SU-DHL-6 (cell line): Measurements from ENCODE around the gene PRRG3.

Experiments used
- H2AFZ ChIP-seq: fragments of 200-600 bp; sonication (generic); 2 replicates; pipeline ENCODE4 v1.6.1; 2014; ENCODE audit warnings: low read depth, mild to moderate bottlenecking, moderate library complexity, mixed read lengths, antibody characterized with exemption, low read length; ENCODE audit not compliant: severe bottlenecking
- H3F3A ChIP-seq: fragments of 200-600 bp; shearing (Covaris generic); 2 replicates; pipeline ENCODE4 v1.6.0; 2016; ENCODE audit warnings: antibody characterized with exemption, mild to moderate bottlenecking; ENCODE audit not compliant: insufficient read depth
- H3K27ac ChIP-seq: fragments of 200-600 bp; sonication (generic); 2 replicates; pipeline ENCODE4 v1.5.1; 2016; ENCODE audit warnings: low read depth, mild to moderate bottlenecking, low read length, moderate library complexity, mixed read lengths
- H3K27me3 ChIP-seq: fragments of 200-600 bp; sonication (generic), shearing (Covaris generic); 2 replicates; pipeline ENCODE4 v1.6.0; 2014; ENCODE audit warnings: mild to moderate bottlenecking, low read length
- H3K36me3 ChIP-seq: fragments of 200-600 bp; sonication (generic); 2 replicates; pipeline ENCODE4 v1.6.1; 2014; ENCODE audit warnings: mild to moderate bottlenecking, low read length, mixed read lengths
- H3K4me2 ChIP-seq: fragments of 300-600, 200-600 bp; shearing (Covaris generic), sonication (generic); 2 replicates; pipeline ENCODE4 v1.6.0; 2014; ENCODE audit warnings: low read length, low read depth, mild to moderate bottlenecking; ENCODE audit not compliant: poor library complexity, severe bottlenecking
- H3K4me3 ChIP-seq: fragments of 200-600 bp; sonication (generic); 2 replicates; pipeline ENCODE4 v1.5.1; 2014; ENCODE audit warnings: antibody characterized with exemption, low read length, mild to moderate bottlenecking, mixed read lengths; ENCODE audit not compliant: insufficient read depth, poor library complexity, severe bottlenecking
- H3K79me2 ChIP-seq: fragments of 200-600 bp; sonication (generic); 2 replicates; pipeline ENCODE4 v1.6.1; 2014; ENCODE audit warnings: mild to moderate bottlenecking, low read length, moderate library complexity; ENCODE audit not compliant: insufficient read depth
- H3K9ac ChIP-seq: fragments of 200-600 bp; sonication (generic); 2 replicates; pipeline ENCODE4 v1.7.0; 2014; ENCODE audit warnings: mild to moderate bottlenecking, low read length
- H3K9me2 ChIP-seq: fragments of 200-600 bp; sonication (generic); replicated peaks from 2 replicates; pipeline ENCODE4 v1.6.1; 2014; ENCODE audit warnings: low read length; ENCODE audit not compliant: insufficient read depth
- H3K9me3 ChIP-seq: fragments of 200-600 bp; sonication (generic); 2 replicates; pipeline ENCODE4 v1.6.1; 2014; ENCODE audit warnings: low read length, mixed read lengths; ENCODE audit not compliant: insufficient read depth
- H4K20me1 ChIP-seq: fragments of 200-600 bp; sonication (generic); 2 replicates; pipeline ENCODE4 v1.6.1; 2014; ENCODE audit warnings: low read depth, mild to moderate bottlenecking, antibody characterized with exemption, low read length, moderate library complexity, mixed read lengths
- EZH2phosphoT487 ChIP-seq: fragments of 200-600 bp; sonication (generic), shearing (Covaris generic); conservative IDR thresholded peaks from 2 replicates; pipeline ENCODE4 v1.6.1; 2018; ENCODE audit warnings: mild to moderate bottlenecking, antibody characterized with exemption, low read length, moderate library complexity, mixed read lengths
- TF ChIP-seq, protein P1 (sequence below): fragments of 200-600 bp; sonication (generic); IDR thresholded peaks from one replicate; pipeline ENCODE4 v1.5.1; 2017; ENCODE audit warnings: antibody characterized with exemption, mild to moderate bottlenecking, low read length, moderate library complexity; ENCODE audit not compliant: insufficient read depth, poor library complexity, severe bottlenecking

Gene PRRG3

GRCh38 chrX:151713849-151714248 is 18.6 kb downstream of the PRRG3 start:
- H3K79me2 ChIP-seq: no peaks in the 10 kb centered on the region
- H3K9ac ChIP-seq: no peak overlapping the region
- H3K27ac ChIP-seq: no peak overlapping the region
- no peaks in the 10 kb centered on the region for H3K9me2 ChIP-seq
- TF ChIP-seq, protein P1, sequence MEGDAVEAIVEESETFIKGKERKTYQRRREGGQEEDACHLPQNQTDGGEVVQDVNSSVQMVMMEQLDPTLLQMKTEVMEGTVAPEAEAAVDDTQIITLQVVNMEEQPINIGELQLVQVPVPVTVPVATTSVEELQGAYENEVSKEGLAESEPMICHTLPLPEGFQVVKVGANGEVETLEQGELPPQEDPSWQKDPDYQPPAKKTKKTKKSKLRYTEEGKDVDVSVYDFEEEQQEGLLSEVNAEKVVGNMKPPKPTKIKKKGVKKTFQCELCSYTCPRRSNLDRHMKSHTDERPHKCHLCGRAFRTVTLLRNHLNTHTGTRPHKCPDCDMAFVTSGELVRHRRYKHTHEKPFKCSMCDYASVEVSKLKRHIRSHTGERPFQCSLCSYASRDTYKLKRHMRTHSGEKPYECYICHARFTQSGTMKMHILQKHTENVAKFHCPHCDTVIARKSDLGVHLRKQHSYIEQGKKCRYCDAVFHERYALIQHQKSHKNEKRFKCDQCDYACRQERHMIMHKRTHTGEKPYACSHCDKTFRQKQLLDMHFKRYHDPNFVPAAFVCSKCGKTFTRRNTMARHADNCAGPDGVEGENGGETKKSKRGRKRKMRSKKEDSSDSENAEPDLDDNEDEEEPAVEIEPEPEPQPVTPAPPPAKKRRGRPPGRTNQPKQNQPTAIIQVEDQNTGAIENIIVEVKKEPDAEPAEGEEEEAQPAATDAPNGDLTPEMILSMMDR: no peak
- TF ChIP-seq EZH2phosphoT487: no peak
- H3K27me3 ChIP-seq: no peaks in the 10 kb centered on the region
- no peak overlapping the region for H3K4me3 ChIP-seq
- no peak overlapping the region for H3K4me2 ChIP-seq
- no peak overlapping the region for H2AFZ ChIP-seq
- no peaks in the 10 kb centered on the region for H3F3A ChIP-seq
- no peaks in the 10 kb centered on the region for H4K20me1 ChIP-seq
- H3K9me3 ChIP-seq: no peaks in the 10 kb centered on the region
- H3K36me3 ChIP-seq: no peaks in the 10 kb centered on the region

DNA sequence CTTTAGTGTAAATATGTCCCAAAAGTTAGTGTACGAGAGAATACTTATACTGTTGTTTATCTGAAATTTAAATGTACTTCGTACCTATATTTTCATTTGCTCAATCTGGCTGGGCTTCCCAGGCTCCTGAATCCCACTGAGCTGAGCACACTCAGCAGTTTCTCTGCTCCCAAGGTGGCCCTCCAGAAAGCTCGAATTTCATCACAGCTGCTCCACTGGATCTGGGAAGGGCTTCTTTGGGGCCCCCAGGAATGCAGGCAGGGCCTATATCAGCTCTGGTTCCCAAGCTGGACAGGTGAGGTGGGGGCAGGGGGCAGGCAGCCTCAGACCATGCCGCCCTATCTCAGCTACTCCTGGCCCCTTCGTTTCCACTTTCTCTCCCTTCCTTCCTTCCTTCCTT is 19.1 kb downstream of the PRRG3 start:
- no peaks in the 10 kb centered on the region for H3K79me2 ChIP-seq
- H3K27me3 ChIP-seq: no peaks in the 10 kb centered on the region
- no peak overlapping the region for H3K27ac ChIP-seq
- no peak overlapping the region for H3K4me3 ChIP-seq
- H3K9me2 ChIP-seq: no peaks in the 10 kb centered on the region
- no peaks in the 10 kb centered on the region for H3K9me3 ChIP-seq
- TF ChIP-seq EZH2phosphoT487: no peak
- TF ChIP-seq, protein P1: no peak
- no peak overlapping the region for H3K4me2 ChIP-seq
- no peaks in the 10 kb centered on the region for H3K36me3 ChIP-seq
- H4K20me1 ChIP-seq: no peaks in the 10 kb centered on the region
- H3F3A ChIP-seq: no peaks in the 10 kb centered on the region
- no peak overlapping the region for H2AFZ ChIP-seq
- H3K9ac ChIP-seq: no peak overlapping the region

GRCh38 chrX:151715752-151716151 is 20.5 kb downstream of the PRRG3 start, which contains the start of gene FATE1:
FATE1 (plus strand) TSS chrX:151716035; CDS start chrX:151716120, 85 bp downstream.
- Histone ChIP-seq H3K79me2 (no peaks in the 10 kb centered on the region), H3K36me3 (no peaks in the 10 kb centered on the region), H3K9ac (no peak within 1 kb of the TSS), H3K4me3 (no peak within 1 kb of the TSS), H3F3A (no peaks in the 10 kb centered on the region), H3K9me2 (no peaks in the 10 kb centered on the region), H3K27me3 (no peaks in the 10 kb centered on the region), H3K27ac (no peak within 1 kb of the TSS), H4K20me1 (no peaks in the 10 kb centered on the region), H2AFZ (no peak within 1 kb of the TSS), H3K4me2 (no peak within 1 kb of the TSS), H3K9me3 (no peaks in the 10 kb centered on the region)
- TF ChIP-seq EZH2phosphoT487: no peak
- TF ChIP-seq, protein P1: no peak
